Bronchial epithelial cell (primary cell): ENCODE measurements around the gene MMD. TPM values are rescaled to one million over a fixed set of nuclear protein-coding genes. Genes with fewer than 3 reads are reported as not detected.
A peak's percentile ranks its signal among the peaks of the same experiment; 100 is the strongest.

ENCODE experiments used
- DNase-seq: peaks from one replicate; pipeline ENCODE4 v3.0.0-alpha.2; 2010; ENCODE audit warnings: low read depth
- FAIRE-seq: peaks from 2 replicates; lab custom pipeline; 2011; peaks lifted over from hg19 to GRCh38; lab: Jason Lieb, UNC
- H3K27me3 ChIP-seq: 2 replicates; pipeline ENCODE4 v1.5.1; 2011; ENCODE audit warnings: low read length; ENCODE audit not compliant: control insufficient read depth, insufficient read depth
- H3K36me3 ChIP-seq: 2 replicates; pipeline ENCODE4 v1.5.1; 2011; ENCODE audit warnings: low read length; ENCODE audit not compliant: control insufficient read depth, insufficient read depth
- H3K4me3 ChIP-seq: 2 replicates; pipeline ENCODE4 v1.5.1; 2011; ENCODE audit warnings: mild to moderate bottlenecking, low read depth, low read length, control low read depth
- total RNA-seq: library from RNA; depleted of rRNA; stranded (reverse); fragments of >200 nt; gene quantifications from 2 replicates; pipeline ENCODE4 v1.2.1, GENCODE V29; 2014
- TF ChIP-seq, protein P1 (sequence below): IDR thresholded peaks from 2 replicates; pipeline ENCODE4 v1.5.1; 2011; ENCODE audit warnings: mild to moderate bottlenecking, moderate library complexity, low read length, control low read depth, inconsistent platforms; ENCODE audit not compliant: insufficient read depth, severe bottlenecking

MMD gene
- total RNA-seq, 1 donor from 2014 or later: 6.3 TPM

DNA sequence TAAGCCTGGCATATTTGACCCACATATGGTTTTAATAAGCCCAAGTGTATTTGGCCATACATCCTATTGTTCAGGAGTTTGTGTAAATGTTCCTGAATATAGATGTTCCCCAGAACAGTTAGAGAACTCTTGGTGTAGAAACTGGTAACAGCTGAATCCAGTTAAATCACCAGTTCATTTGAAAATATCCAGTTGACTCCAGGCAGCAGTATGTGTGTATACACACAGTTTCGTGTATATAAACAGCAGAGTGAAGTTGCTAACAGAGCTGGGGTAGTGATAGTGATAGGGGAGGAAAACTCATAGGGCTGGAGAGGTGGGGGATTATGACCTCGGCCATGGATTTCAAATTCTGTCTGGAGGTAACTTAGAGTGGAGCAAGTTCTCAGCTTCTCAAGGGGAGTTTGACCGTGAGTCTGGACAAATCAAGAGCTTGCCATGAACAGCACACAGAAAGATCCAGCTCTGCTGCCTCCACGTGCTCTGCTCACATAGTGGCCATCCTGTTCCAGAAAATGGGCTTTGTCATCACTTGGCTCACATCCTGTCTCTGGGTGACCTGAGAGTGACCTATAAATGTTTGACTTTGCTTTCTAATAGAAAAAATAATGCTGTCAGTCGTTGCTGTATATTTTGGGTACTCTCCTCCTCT lies 30.6 kb upstream of the MMD start:
- Histone ChIP-seq H3K36me3 (no peaks in the 10 kb centered on the region), H3K27me3 (no peaks in the 10 kb centered on the region), H3K4me3 (no peak overlapping the region)
- TF ChIP-seq, protein P1, sequence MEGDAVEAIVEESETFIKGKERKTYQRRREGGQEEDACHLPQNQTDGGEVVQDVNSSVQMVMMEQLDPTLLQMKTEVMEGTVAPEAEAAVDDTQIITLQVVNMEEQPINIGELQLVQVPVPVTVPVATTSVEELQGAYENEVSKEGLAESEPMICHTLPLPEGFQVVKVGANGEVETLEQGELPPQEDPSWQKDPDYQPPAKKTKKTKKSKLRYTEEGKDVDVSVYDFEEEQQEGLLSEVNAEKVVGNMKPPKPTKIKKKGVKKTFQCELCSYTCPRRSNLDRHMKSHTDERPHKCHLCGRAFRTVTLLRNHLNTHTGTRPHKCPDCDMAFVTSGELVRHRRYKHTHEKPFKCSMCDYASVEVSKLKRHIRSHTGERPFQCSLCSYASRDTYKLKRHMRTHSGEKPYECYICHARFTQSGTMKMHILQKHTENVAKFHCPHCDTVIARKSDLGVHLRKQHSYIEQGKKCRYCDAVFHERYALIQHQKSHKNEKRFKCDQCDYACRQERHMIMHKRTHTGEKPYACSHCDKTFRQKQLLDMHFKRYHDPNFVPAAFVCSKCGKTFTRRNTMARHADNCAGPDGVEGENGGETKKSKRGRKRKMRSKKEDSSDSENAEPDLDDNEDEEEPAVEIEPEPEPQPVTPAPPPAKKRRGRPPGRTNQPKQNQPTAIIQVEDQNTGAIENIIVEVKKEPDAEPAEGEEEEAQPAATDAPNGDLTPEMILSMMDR: no peak
- DNase-seq (peak; percentile 62), FAIRE-seq (no peak)

- TF ChIP-seq, protein P1: no peak
- DNase-seq: no peak
- FAIRE-seq: no peak
- Histone ChIP-seq H3K27me3 (no peaks in the 10 kb centered on the region), H3K36me3 (no peaks in the 10 kb centered on the region), H3K4me3 (no peak overlapping the region)
Observed at GRCh38 chr17:55451758-55452138, 30.1 kb upstream of the MMD start.

DNA sequence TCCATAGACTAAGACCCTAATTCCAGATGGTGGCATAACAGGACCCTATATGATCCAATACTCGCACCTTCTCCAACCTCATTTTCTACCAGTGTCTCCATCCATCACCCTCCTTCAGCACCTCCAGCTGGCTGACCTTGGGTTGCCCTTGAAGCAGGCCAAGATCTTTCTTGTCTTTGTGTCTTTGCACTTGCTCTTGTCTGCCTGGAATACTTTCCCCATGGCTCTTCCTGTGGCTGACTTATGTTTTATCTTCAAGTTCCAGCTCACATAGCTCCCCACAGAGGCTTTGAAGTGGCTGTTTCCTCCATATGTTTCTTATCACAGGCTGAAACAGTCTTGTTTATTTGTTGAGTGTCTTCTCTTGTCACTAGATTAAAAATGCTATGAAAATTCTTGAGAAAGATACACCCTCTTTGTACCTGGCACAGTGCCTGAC lies 29.6 kb upstream of the MMD start:
- Histone ChIP-seq H3K36me3 (no peaks in the 10 kb centered on the region), H3K27me3 (no peaks in the 10 kb centered on the region), H3K4me3 (no peak overlapping the region)
- DNase-seq (no peak), FAIRE-seq (no peak)
- TF ChIP-seq, protein P1: no peak

- H3K27me3 ChIP-seq: no peaks in the 10 kb centered on the region
- FAIRE-seq: no peak
Observed at GRCh38 chr17:55450232-55450825, 28.7 kb upstream of the MMD start.

DNA sequence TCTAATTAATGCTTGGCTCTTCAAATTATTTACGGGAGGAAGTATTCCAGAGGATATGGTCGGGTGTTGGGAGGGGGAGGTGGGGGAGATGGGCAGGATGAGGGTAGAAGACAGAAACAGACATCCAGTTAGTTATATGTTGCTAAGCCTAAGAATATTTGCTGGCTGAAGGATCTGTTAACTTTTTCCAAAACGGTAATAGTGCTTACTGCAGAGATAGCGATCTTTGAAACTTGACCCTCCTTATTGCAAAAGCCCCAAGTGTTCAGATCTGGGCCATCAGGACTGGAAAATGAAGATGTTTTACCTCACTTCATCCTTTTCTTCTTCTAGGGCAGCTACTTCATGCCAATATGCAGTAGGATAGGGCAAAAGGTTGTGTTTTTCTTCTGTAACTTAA lies 27.0 kb upstream of the MMD start:
- Histone ChIP-seq H3K27me3 (no peaks in the 10 kb centered on the region), H3K4me3 (no peak overlapping the region), H3K36me3 (no peaks in the 10 kb centered on the region)
- TF ChIP-seq, protein P1: no peak
- DNase-seq (no peak), FAIRE-seq (no peak)

More at GRCh38 chr17:55450232-55450825, 28.7 kb upstream of the MMD start:
- H3K4me3 ChIP-seq: no peak overlapping the region
- DNase-seq: no peak
- TF ChIP-seq, protein P1: no peak
- H3K36me3 ChIP-seq: no peaks in the 10 kb centered on the region
